Activated CD4-positive, alpha-beta T cell treated with anti-CD3 and anti-CD28 coated beads, Interleukin-2, amount 50 U/mL, for 24 hours (primary cell): ENCODE measurements around the gene WASF3.

Experiments used
- DNase-seq, 2 donors: peaks; one replicate each; pipeline ENCODE4 v3.0.0-alpha.2; 2020; ENCODE audit warnings: low read depth in 1 of 2, low spot score in 1 of 2

Gene WASF3

GRCh38 chr13:26557393-26558073 is at the start of gene WASF3:
WASF3 (plus strand) TSS chr13:26557683; CDS start chr13:26642271, 84,588 bp downstream.
- DNase-seq: peak in 1 of 2 donors; percentile 8

- DNase-seq: no peak
Measured at GRCh38 chr13:26508885-26509284, 48.6 kb upstream of the WASF3 start.

GRCh38 chr13:26509491-26509890 is 48.0 kb upstream of the WASF3 start:
- no peak for DNase-seq

- no peak for DNase-seq
Measured at GRCh38 chr13:26513931-26514330, 43.6 kb upstream of the WASF3 start.

GRCh38 chr13:26515721-26516120 is 41.8 kb upstream of the WASF3 start:
- DNase-seq: no peak

- no peak for DNase-seq
Measured at GRCh38 chr13:26517936-26518335, 39.5 kb upstream of the WASF3 start.

GRCh38 chr13:26518451-26518959 is 39.0 kb upstream of the WASF3 start:
- no peak for DNase-seq

- no peak for DNase-seq
Measured at GRCh38 chr13:26522571-26522970, 34.9 kb upstream of the WASF3 start.

- DNase-seq: no peak
Measured at GRCh38 chr13:26523007-26523406, 34.5 kb upstream of the WASF3 start.

GRCh38 chr13:26525528-26525927 is 32.0 kb upstream of the WASF3 start:
- DNase-seq: no peak

- no peak for DNase-seq
Measured at GRCh38 chr13:26526702-26527216, 30.7 kb upstream of the WASF3 start.

- DNase-seq: no peak
Measured at GRCh38 chr13:26528527-26528926, 29.0 kb upstream of the WASF3 start.

GRCh38 chr13:26529441-26529840 is 28.0 kb upstream of the WASF3 start:
- no peak for DNase-seq

GRCh38 chr13:26531742-26532141 is 25.7 kb upstream of the WASF3 start:
- DNase-seq: no peak

GRCh38 chr13:26534036-26534726 is 23.3 kb upstream of the WASF3 start:
- no peak for DNase-seq

GRCh38 chr13:26538363-26539317 is 18.8 kb upstream of the WASF3 start:
- no peak for DNase-seq

- no peak for DNase-seq
Measured at GRCh38 chr13:26539738-26540292, 17.7 kb upstream of the WASF3 start.

- DNase-seq: no peak
Measured at GRCh38 chr13:26540334-26540733, 17.1 kb upstream of the WASF3 start.

- DNase-seq: no peak
Measured at GRCh38 chr13:26541041-26541440, 16.4 kb upstream of the WASF3 start.

- no peak for DNase-seq
Measured at GRCh38 chr13:26541678-26542568, 15.6 kb upstream of the WASF3 start.
